ENCODE measurements around the gene SERPINB2. TPM values are rescaled to one million over a fixed set of nuclear protein-coding genes. Genes with fewer than 3 reads are reported as not detected.

SERPINB2 gene
- total RNA-seq, 1 donor from 2014 or later, result not detected

- Mint-ChIP-seq H3K4me3 (ENCODE audit: unreplicated experiment) (no peak overlapping the region), H3K27ac (ENCODE audit: unreplicated experiment) (no peak overlapping the region), H3K36me3 (ENCODE audit: low read depth) (no peaks in the 10 kb centered on the region), H3K4me1 (ENCODE audit: low read depth) (no peaks in the 10 kb centered on the region), H3K27me3 (ENCODE audit: low read depth) (peaks cover 9% of the 10 kb centered on the region), H3K9me3 (ENCODE audit: low read depth) (no peaks in the 10 kb centered on the region)
- no peak for TF ChIP-seq CTCF (IDR thresholded peaks at IDR 0.05)
- DNase-seq (ENCODE audit: low spot score), result no peak
Measured at GRCh38 chr18:63868546-63868945, 19.0 kb upstream of the SERPINB2 start.

- DNase-seq (ENCODE audit: low spot score), result no peak
- H3K27ac Mint-ChIP-seq (ENCODE audit: unreplicated experiment), result no peak overlapping the region
- no peaks in the 10 kb centered on the region for H3K9me3 Mint-ChIP-seq (ENCODE audit: low read depth)
Measured at GRCh38 chr18:63869374-63869773, 18.1 kb upstream of the SERPINB2 start.

GRCh38 chr18:63869851-63870250, 17.7 kb upstream of the SERPINB2 start:
- Mint-ChIP-seq H3K4me1 (ENCODE audit: low read depth) (no peaks in the 10 kb centered on the region), H3K27me3 (ENCODE audit: low read depth) (peaks cover 11% of the 10 kb centered on the region)

More at GRCh38 chr18:63869374-63869773, 18.1 kb upstream of the SERPINB2 start:
- TF ChIP-seq CTCF (IDR thresholded peaks at IDR 0.05), result no peak
- Mint-ChIP-seq H3K27me3 (ENCODE audit: low read depth) (peaks cover 11% of the 10 kb centered on the region), H3K4me3 (ENCODE audit: unreplicated experiment) (no peak overlapping the region), H3K36me3 (ENCODE audit: low read depth) (no peaks in the 10 kb centered on the region), H3K4me1 (ENCODE audit: low read depth) (no peaks in the 10 kb centered on the region)

GRCh38 chr18:63871836-63872235, 15.7 kb upstream of the SERPINB2 start:
- no peak for TF ChIP-seq CTCF (IDR thresholded peaks at IDR 0.05)
- no peak overlapping the region for H3K4me3 Mint-ChIP-seq (ENCODE audit: unreplicated experiment)
- H3K9me3 Mint-ChIP-seq (ENCODE audit: low read depth), result no peaks in the 10 kb centered on the region
- no peaks in the 10 kb centered on the region for H3K4me1 Mint-ChIP-seq (ENCODE audit: low read depth)
- H3K27ac Mint-ChIP-seq (ENCODE audit: unreplicated experiment), result no peak overlapping the region
- DNase-seq (ENCODE audit: low spot score), result no peak
- no peaks in the 10 kb centered on the region for H3K36me3 Mint-ChIP-seq (ENCODE audit: low read depth)
- H3K27me3 Mint-ChIP-seq (ENCODE audit: low read depth), result peaks cover 9% of the 10 kb centered on the region

More at GRCh38 chr18:63869851-63870250, 17.7 kb upstream of the SERPINB2 start:
- no peak for TF ChIP-seq CTCF (IDR thresholded peaks at IDR 0.05)
- Mint-ChIP-seq H3K27ac (ENCODE audit: unreplicated experiment) (no peak overlapping the region), H3K36me3 (ENCODE audit: low read depth) (no peaks in the 10 kb centered on the region), H3K4me3 (ENCODE audit: unreplicated experiment) (no peak overlapping the region), H3K9me3 (ENCODE audit: low read depth) (no peaks in the 10 kb centered on the region)
- DNase-seq (ENCODE audit: low spot score), result no peak

- no peak for DNase-seq (ENCODE audit: low spot score)
- Mint-ChIP-seq H3K4me1 (ENCODE audit: low read depth) (no peaks in the 10 kb centered on the region), H3K27me3 (ENCODE audit: low read depth) (peaks cover 6% of the 10 kb centered on the region), H3K36me3 (ENCODE audit: low read depth) (no peaks in the 10 kb centered on the region), H3K27ac (ENCODE audit: unreplicated experiment) (no peak overlapping the region), H3K4me3 (ENCODE audit: unreplicated experiment) (no peak overlapping the region), H3K9me3 (ENCODE audit: low read depth) (no peaks in the 10 kb centered on the region)
- TF ChIP-seq CTCF (IDR thresholded peaks at IDR 0.05), result no peak
Measured at GRCh38 chr18:63872586-63872985, 14.9 kb upstream of the SERPINB2 start.

Measured in chondrocyte (in vitro differentiated cells).